Left lung (tissue), 10 donors: Measurements from ENCODE around the gene MANSC1. TPM values are rescaled to one million over a fixed set of nuclear protein-coding genes. Genes with fewer than 3 reads are reported as not detected.
A peak's percentile ranks its signal among the peaks of the same experiment; 100 is the strongest.
"Not testable (repeated sequence)": the region's sequence is repeated elsewhere in the genome, so short reads cannot be mapped to it uniquely, and the experiment has no call there.

ENCODE experiments used
- ATAC-seq: fragments of 200-7000 bp; cut with Tn5 transposase; one replicate; pipeline ENCODE4 v1.9.1; 2020; ENCODE audit warnings: moderate library complexity
- DNase-seq, 4 donors: peaks; one replicate each; pipeline ENCODE4 v3.0.0-alpha.2; 2013 to 2020
- H3K27ac ChIP-seq, 2 donors: fragments of 200-600 bp; sonication (generic) in 1 of 2; one replicate each; pipeline versions ENCODE4 v1.5.0 to v1.8.0; 2020 to 2021
- H3K27me3 ChIP-seq, 2 donors: fragments of 200-600 bp; sonication (generic) in 1 of 2; one replicate each; pipeline versions ENCODE4 v1.5.0 to v1.8.0; 2020 to 2021
- H3K36me3 ChIP-seq, 2 donors: fragments of 200-600 bp; sonication (generic) in 1 of 2; one replicate each; pipeline versions ENCODE4 v1.5.0 to v1.8.0; 2020 to 2021
- H3K4me1 ChIP-seq, 2 donors: fragments of 200-600 bp; one replicate each; pipeline ENCODE4 v1.8.0; 2021
- H3K4me3 ChIP-seq, 2 donors: fragments of 200-600 bp; sonication (generic) in 1 of 2; one replicate each; pipeline versions ENCODE4 v1.5.0 to v1.8.0; 2020 to 2021; ENCODE audit warnings: mild to moderate bottlenecking in 1 of 2
- H3K9me3 ChIP-seq, 2 donors: fragments of 200-600 bp; sonication (generic) in 1 of 2; one replicate each; pipeline versions ENCODE4 v1.5.0 to v1.8.0; 2020 to 2021
- intact Hi-C, 2 donors: fragments of 100-400 bp; cut with DNase I; formaldehyde crosslinking; loops; one replicate each; pipeline versions ENCODE4 v1.11.2 to v1.14.2; 2022
- polyA plus RNA-seq, 6 donors: library from polyadenylated mRNA; unstranded; fragments of 120-200 nt; gene quantifications; one replicate each; pipeline ENCODE4 v1.2.1, GENCODE V29; 2013; ENCODE audit not compliant: insufficient read length in 6 of 6
- total RNA-seq, 2 donors: library from RNA; stranded (reverse); fragmentation: NEBNext Ultra II Directional; extraction: Animal tissue kit (Norgen Biotek cat#: 25700); gene quantifications; one replicate each; pipeline ENCODE4 v1.2.1, GENCODE V29; 2021
- TF ChIP-seq, protein P1 (sequence below), 2 donors: fragments of 200-600 bp; sonication (generic) in 1 of 2; IDR thresholded peaks; one replicate each; pipeline versions ENCODE4 v1.5.0 to v1.8.0; 2021; ENCODE audit warnings: antibody characterized with exemption in 2 of 2
- donor health status: DM: no; HTN: yes; CAD: no.
- donor health status: DM: no; HTN: no; CAD: no.

MANSC1 gene
- total and polyA plus RNA-seq, 8 donors = 24.7 to 32.0 (median 29.3) TPM

DNA sequence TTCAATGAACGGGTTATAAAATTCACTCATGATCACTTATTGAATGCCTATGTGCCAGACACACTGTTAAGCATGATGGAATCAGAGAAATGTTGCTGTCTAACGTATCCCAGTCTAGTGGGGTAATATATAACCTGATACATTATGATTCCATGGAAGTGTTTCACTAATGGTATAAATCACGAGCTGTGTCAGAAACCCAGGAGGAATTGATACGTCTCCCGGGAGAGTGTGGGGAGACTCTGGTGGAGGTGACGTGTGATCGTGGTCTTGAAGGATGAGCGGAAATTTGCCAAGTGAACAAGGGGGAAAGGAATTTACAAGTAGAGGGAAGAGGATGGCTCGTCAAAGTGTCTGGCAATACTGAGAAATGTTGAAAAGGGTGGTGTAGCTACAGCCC, 26.5 kb downstream of the MANSC1 start:
- H3K4me1 ChIP-seq = peaks cover 5 to 15% of the 10 kb centered on the region in 2 donors
- H3K27ac ChIP-seq = no peak overlapping the region
- no peaks in the 10 kb centered on the region for H3K36me3 ChIP-seq
- intact Hi-C loops = no loop called here
- TF ChIP-seq, protein P1, sequence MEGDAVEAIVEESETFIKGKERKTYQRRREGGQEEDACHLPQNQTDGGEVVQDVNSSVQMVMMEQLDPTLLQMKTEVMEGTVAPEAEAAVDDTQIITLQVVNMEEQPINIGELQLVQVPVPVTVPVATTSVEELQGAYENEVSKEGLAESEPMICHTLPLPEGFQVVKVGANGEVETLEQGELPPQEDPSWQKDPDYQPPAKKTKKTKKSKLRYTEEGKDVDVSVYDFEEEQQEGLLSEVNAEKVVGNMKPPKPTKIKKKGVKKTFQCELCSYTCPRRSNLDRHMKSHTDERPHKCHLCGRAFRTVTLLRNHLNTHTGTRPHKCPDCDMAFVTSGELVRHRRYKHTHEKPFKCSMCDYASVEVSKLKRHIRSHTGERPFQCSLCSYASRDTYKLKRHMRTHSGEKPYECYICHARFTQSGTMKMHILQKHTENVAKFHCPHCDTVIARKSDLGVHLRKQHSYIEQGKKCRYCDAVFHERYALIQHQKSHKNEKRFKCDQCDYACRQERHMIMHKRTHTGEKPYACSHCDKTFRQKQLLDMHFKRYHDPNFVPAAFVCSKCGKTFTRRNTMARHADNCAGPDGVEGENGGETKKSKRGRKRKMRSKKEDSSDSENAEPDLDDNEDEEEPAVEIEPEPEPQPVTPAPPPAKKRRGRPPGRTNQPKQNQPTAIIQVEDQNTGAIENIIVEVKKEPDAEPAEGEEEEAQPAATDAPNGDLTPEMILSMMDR (IDR thresholded peaks at IDR 0.05) = no peak
- DNase-seq = no peak
- no peaks in the 10 kb centered on the region for H3K9me3 ChIP-seq
- no peaks in the 10 kb centered on the region for H3K27me3 ChIP-seq
- no peak for ATAC-seq
- no peak overlapping the region for H3K4me3 ChIP-seq

DNA sequence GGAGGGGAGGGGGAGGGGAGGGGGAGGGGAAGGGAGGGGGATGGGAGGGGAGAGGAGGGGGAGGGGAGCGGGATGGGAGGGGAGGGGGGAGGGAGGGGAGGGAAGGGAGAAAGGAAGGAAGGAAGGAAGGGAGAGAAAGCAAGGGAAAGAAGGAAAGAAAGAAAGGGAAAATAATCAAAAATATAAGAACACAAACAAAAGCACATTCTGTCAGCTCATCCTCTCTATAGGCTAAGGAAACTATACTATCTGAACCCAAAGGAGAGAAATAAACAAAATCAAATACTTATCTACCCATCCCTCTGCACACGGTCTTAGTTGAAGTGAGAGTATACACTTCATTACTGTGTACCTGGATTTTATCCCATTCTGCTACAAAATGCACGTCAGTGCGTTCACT, 26.9 kb downstream of the MANSC1 start:
- intact Hi-C loops = no loop called here
- H3K4me1 ChIP-seq = peaks cover 5 to 13% of the 10 kb centered on the region in 2 donors
- DNase-seq = no peak
- TF ChIP-seq, protein P1 (IDR thresholded peaks at IDR 0.05) = no peak
- no peak overlapping the region for H3K4me3 ChIP-seq
- no peaks in the 10 kb centered on the region for H3K27me3 ChIP-seq
- no peaks in the 10 kb centered on the region for H3K36me3 ChIP-seq
- no peaks in the 10 kb centered on the region for H3K9me3 ChIP-seq
- no peak for ATAC-seq
- no peak overlapping the region for H3K27ac ChIP-seq

DNA sequence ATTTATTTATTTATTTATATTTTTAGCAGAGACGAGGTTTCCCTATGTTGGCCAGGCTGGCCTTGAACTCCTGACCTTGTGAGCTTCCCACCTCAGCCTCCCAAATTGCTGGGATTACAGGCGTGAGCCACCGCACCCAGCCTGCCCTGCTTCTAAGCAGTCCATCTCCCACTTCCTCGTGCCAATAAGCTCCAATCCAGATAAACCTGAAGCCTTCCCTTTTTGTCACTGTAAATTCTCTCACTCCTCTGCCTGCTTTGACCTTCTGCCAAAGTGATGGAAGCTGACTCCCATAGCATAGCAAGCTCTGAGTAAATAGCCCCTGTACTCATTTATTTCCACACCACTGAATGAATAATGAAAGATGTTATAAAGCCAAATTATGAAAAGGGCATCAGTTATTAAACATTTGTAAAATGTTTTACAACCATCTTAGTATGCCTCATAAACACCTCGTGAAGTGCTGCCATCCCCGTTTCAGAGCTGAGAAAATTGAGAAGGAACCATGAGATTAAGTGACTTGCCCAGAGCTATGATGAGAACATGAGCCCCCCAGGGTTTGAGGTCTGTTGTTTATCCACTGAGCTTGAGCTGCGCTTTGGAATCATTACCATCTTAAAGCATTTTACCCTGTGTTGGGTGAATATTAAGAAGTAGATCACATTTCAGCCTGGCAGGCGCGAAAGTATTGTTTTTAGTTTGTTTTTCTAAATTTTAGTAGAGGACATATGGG, 30.4 kb downstream of the MANSC1 start:
- intact Hi-C loops = no loop called here
- Histone ChIP-seq H3K27me3 (no peaks in the 10 kb centered on the region), H3K4me3 (no peak overlapping the region), H3K9me3 (no peaks in the 10 kb centered on the region), H3K4me1 (no peaks in the 10 kb centered on the region), H3K36me3 (no peaks in the 10 kb centered on the region), H3K27ac (peak overlapping the region in 1 of 2 donors; percentile 42)
- TF ChIP-seq, protein P1 (IDR thresholded peaks at IDR 0.05) = no peak
- peak in 1 of 4 donors; percentile 12 for DNase-seq
- ATAC-seq = no peak

DNA sequence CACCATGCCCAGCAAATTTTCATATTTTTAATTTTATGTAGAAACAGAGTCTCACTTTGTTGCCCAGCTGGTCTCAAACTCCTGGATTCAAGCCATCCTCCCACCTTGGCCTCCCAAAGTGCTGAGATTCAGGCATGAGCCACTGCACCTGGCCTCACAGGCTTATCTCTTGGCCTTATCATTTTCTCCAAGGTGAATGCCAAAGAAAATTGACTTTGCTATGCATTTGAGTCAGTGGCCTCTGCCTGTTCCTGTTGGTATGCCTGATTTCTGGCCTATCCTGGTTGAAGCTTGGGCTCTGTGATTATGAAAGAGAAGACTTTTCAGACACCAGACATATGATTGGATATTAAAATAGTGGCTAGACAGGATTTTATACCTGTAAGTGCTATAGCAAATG, 34.2 kb downstream of the MANSC1 start:
- intact Hi-C loops = no loop called here
- Histone ChIP-seq H3K4me1 (no peaks in the 10 kb centered on the region), H3K27ac (no peak overlapping the region), H3K4me3 (no peak overlapping the region), H3K27me3 (no peaks in the 10 kb centered on the region), H3K36me3 (no peaks in the 10 kb centered on the region), H3K9me3 (no peaks in the 10 kb centered on the region)
- TF ChIP-seq, protein P1 (IDR thresholded peaks at IDR 0.05) = no peak
- DNase-seq = no peak
- no peak for ATAC-seq

DNA sequence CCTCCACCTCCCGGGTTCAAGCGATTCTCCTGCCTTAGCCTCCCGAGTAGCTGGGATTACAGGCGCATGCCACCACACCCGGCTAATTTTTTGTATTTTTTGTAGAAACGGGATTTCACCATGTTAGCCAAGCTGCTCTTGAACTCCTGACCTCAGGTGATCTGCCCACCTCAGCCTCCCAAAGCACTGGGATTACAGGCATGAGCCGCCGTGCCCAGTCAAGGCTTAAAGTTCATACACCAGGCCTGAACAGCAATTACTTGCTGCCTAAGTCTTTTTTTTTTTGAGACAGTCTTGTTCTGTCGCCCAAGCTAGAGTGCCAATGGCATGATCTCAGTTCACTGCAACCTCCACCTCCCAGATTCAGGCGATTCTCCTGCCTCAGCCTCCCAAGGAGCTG, 39.3 kb downstream of the MANSC1 start:
- DNase-seq, H3K9me3 ChIP-seq, H3K4me3 ChIP-seq, intact Hi-C loops, H3K4me1 ChIP-seq, H3K36me3 ChIP-seq, H3K27ac ChIP-seq, H3K27me3 ChIP-seq, ATAC-seq: not testable (repeated sequence)
